Aorta (tissue), 5 donors: Measurements from ENCODE around the gene CD2BP2. TPM values are rescaled to one million over a fixed set of nuclear protein-coding genes. Genes with fewer than 3 reads are reported as not detected.
"Not testable (repeated sequence)": the region's sequence is repeated elsewhere in the genome, so short reads cannot be mapped to it uniquely, and the experiment has no call there.

Experiments
- ATAC-seq: fragments of 200-7000 bp; cut with Tn5 transposase; one replicate; pipeline ENCODE4 v1.9.1; 2022; ENCODE audit warnings: moderate library complexity; ENCODE audit not compliant: low FRiP score
- DNase-seq, 2 donors: peaks; one replicate each; pipeline ENCODE4 v3.0.0-alpha.2; 2020
- H3K27ac ChIP-seq, 2 donors: one replicate each; pipeline ENCODE4 v1.5.1; 2013; ENCODE audit warnings: low read length in 2 of 2, mild to moderate bottlenecking in 2 of 2, moderate library complexity in 2 of 2, control low read depth in 1 of 2, inconsistent platforms in 1 of 2, low read depth in 1 of 2
- H3K27me3 ChIP-seq, 2 donors: one replicate each; pipeline ENCODE4 v1.6.1; 2013; ENCODE audit warnings: control low read depth in 1 of 2, low read length in 1 of 2, mild to moderate bottlenecking in 1 of 2, moderate library complexity in 1 of 2; ENCODE audit not compliant: insufficient read depth in 2 of 2, control insufficient read depth in 1 of 2
- H3K36me3 ChIP-seq, 2 donors: one replicate each; pipeline ENCODE4 v1.6.1; 2013; ENCODE audit warnings: control low read depth in 1 of 2, low read length in 1 of 2, mild to moderate bottlenecking in 1 of 2; ENCODE audit not compliant: insufficient read depth in 2 of 2, control insufficient read depth in 1 of 2
- H3K4me1 ChIP-seq, 2 donors: one replicate each; pipeline ENCODE4 v1.6.1; 2013; ENCODE audit warnings: low read length in 2 of 2, control low read depth in 1 of 2, mild to moderate bottlenecking in 1 of 2, moderate library complexity in 1 of 2; ENCODE audit not compliant: insufficient read depth in 2 of 2, control insufficient read depth in 1 of 2
- H3K4me3 ChIP-seq, 2 donors: one replicate each; pipeline ENCODE4 v1.5.1; 2013; ENCODE audit warnings: low read length in 2 of 2, control low read depth in 1 of 2, mild to moderate bottlenecking in 1 of 2
- H3K9me3 ChIP-seq: one replicate; pipeline ENCODE4 v1.6.1; 2013; ENCODE audit warnings: mild to moderate bottlenecking, low read length; ENCODE audit not compliant: control insufficient read depth
- WGBS, 2 donors: extraction: QIAGEN DNeasy Blood & Tissue Kit; methylation state at CpG; one replicate each; pipeline ENCODE4 v1.1.7; 2013; 5-methylcytosine and 5-hydroxymethylcytosine counted together
- intact Hi-C, 2 donors: fragments of 100-400 bp; cut with DNase I; formaldehyde crosslinking; loops; one replicate each; pipeline versions ENCODE4 v1.14.2 to v1.15.0; 2022
- polyA plus RNA-seq, 2 donors: library from polyadenylated mRNA; stranded (reverse); fragments of 200-250 nt; gene quantifications; one replicate each; pipeline ENCODE4 v1.2.3, GENCODE V29; 2013
- total RNA-seq, 2 donors: library from RNA; stranded (reverse); fragmentation: NEBNext Ultra II Directional; extraction: Animal tissue kit (Norgen Biotek cat#: 25700); gene quantifications; one replicate each; pipeline ENCODE4 v1.2.1, GENCODE V29; 2021
- donor health status: healthy with polysubstance abuse.
- donor health status: Bipolar disorder and iron deficiency.
- donor health status: DM: no; HTN: no; CAD: no.
- donor health status: DM: no; HTN: no; CAD: no.
- donor health status: DM: yes; HTN: yes; CAD: no.

The CD2BP2 gene
- total and polyA plus RNA-seq, 4 donors, result 23.4 to 51.3 (median 46.9) TPM

DNA sequence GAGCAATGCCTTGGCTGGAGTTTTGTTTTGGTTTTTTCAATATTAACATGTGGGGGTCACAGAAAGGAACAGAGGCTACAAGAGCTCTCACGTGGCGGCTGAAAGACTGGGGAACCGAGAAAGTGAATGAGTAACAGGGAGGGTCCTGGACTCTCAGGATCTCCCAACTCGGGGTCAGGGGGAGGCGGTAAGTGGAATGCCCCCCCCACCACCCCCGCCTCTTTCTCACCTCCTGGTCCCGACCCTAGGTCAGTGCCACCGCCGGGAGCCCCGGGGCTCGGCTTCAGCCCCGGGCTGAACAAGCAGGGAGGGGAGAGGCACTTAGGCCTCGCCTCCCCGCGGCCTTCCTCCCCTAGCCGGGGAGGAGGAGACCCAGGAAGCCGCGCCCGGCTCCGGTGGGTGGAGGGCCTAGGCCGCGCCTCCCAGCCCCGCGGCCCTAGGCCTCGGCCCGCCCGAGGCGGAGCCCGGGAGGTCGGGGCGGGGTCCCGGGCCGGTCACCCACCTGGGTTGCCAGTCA is 20.6 kb downstream of the CD2BP2 start:
- ATAC-seq, result peak; percentile 97
- not testable (repeated sequence) for H3K36me3 ChIP-seq, H3K9me3 ChIP-seq, H3K4me1 ChIP-seq, H3K27ac ChIP-seq, H3K27me3 ChIP-seq
- WGBS, 2 donors, result 0 to 1% methylated on average over 7 to 28 of the region's 33 CpGs
- peak overlapping the region; percentile 40 to 87 for H3K4me3 ChIP-seq
- DNase-seq, result peak; percentile 92 to 93
- intact Hi-C loops, result loop anchor here in 1 of 2 donors (2.0 kb wide), 2 partner anchors 20 to 36 kb away; partner anchors contain the start of genes CD2BP2 and TBC1D10B

DNA sequence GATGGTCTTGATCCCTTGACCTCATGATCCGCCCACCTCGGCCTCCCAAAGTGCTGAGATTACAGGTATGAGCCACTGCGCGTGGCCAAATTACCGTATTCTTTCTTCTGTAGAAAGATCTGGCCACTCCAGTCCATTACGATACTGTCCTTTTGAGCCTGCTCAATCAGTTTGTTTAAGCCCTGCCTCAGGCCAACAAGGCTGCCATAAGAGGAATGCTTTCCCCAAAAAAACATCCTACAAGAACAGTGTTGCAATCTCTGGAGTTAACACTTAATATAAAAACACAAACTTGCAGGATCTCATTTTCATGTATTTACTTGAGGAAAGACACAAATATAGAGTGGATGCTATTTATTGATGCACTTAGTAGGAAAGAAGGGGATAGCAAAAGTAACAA is 30.9 kb downstream of the CD2BP2 start:
- WGBS, 2 donors, result 65 to 70% methylated on average over 6 of the region's 6 CpGs
- not testable (repeated sequence) for H3K27ac ChIP-seq, ATAC-seq

DNA sequence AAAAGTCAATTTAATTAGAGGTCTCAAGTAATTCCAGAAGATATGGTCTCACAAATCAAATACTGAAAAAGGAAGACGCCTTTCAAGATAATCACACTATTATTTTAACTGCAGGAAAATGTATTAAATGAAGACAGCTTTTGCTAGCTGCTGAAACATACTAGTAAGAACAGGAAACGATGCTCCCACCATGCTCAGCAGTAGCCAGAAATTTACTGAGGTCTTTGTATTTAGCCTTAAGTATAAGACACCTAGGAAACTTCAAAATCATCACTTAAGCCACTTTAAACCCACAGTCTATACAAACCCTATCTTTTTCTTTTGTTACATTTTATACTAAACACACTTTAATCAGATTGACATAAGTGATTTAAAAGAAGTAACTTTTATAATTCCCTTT is 36.5 kb downstream of the CD2BP2 start:
- intact Hi-C loops, H3K27me3 ChIP-seq, H3K4me1 ChIP-seq, H3K4me3 ChIP-seq, H3K27ac ChIP-seq, H3K36me3 ChIP-seq, DNase-seq, H3K9me3 ChIP-seq, ATAC-seq: not testable (repeated sequence)
- 48 to 63% methylated on average over 2 of the region's 2 CpGs for WGBS, 2 donors

More for the DNA sequence above, 30.9 kb downstream of the CD2BP2 start:
- DNase-seq, H3K9me3 ChIP-seq, H3K27me3 ChIP-seq, H3K36me3 ChIP-seq, intact Hi-C loops, H3K4me1 ChIP-seq, H3K4me3 ChIP-seq: not testable (repeated sequence)

DNA sequence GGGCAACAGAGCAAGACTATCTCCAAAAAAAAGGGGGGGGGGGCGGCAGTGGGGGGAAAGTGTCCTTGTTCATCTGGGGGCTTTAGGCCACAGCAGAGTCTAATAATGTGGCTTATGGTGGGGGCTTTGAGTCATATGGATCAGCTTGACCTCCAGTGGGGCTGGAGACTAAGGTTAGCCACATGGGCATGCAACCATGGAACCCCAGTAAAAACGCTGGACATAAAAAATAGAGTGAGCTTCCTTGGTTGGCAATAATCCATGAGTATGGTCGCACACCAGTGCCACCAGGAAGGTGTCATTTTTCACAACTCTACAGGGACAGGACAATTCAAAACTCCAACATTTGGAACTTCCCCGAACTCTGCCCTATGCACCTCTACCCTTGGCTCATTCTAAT is 44.2 kb downstream of the CD2BP2 start:
- H3K27me3 ChIP-seq, DNase-seq, H3K9me3 ChIP-seq, H3K27ac ChIP-seq, intact Hi-C loops, H3K4me1 ChIP-seq, ATAC-seq, H3K4me3 ChIP-seq, H3K36me3 ChIP-seq: not testable (repeated sequence)
- 84 to 96% methylated on average over 3 of the region's 4 CpGs for WGBS, 2 donors

DNA sequence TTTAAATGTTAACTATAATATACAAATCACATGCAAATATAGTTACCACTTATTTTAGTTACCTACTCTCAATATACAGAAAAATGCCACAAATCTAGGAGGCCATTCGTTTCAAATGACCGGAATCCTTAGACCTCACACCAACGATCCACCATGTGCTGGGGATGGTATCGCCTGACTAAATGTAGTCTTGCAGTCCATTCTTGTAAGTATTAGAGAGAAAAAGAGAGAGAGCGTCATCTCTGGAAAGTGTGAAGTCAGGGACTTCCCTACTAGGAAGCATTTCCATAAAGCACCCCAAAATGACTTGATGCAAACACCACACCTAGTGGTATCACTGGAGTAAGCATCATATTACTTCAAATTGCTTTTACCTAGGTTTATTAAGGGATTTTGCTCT is 45.9 kb downstream of the CD2BP2 start:
- intact Hi-C loops, H3K9me3 ChIP-seq, H3K4me1 ChIP-seq, ATAC-seq, H3K27ac ChIP-seq, H3K27me3 ChIP-seq, H3K36me3 ChIP-seq, H3K4me3 ChIP-seq, DNase-seq: not testable (repeated sequence)
- 95 to 97% methylated on average over 5 of the region's 5 CpGs for WGBS, 2 donors

Other genes starting within 250 kb of the CD2BP2 start
- 10 to 100 TPM in 1 of 2 donors, 1 to 10 TPM in 1; 6.0 to 18.1 TPM for gene GDPD3, start 241.8 kb downstream of the CD2BP2 start, total RNA-seq
- 10 to 100 TPM in 1 of 2 donors, 1 to 10 TPM in 1; 2.1 to 22.8 TPM for gene GDPD3, start 241.8 kb downstream of the CD2BP2 start, polyA plus RNA-seq
- gene MAPK3, start 232.1 kb downstream of the CD2BP2 start, total RNA-seq, result 100 to 1,000 TPM in 1 of 2 donors, 10 to 100 TPM in 1; 95.0 to 138 TPM
- gene MAPK3, start 232.1 kb downstream of the CD2BP2 start, polyA plus RNA-seq, result 100 to 1,000 TPM; 110 to 135 TPM
- gene CORO1A, start 171.7 kb downstream of the CD2BP2 start, total RNA-seq, result 10 to 100 TPM; 38.4 to 42.8 TPM
- gene CORO1A, start 171.7 kb downstream of the CD2BP2 start, polyA plus RNA-seq, result 10 to 100 TPM; 12.8 to 48.2 TPM
- gene BOLA2B, start 161.6 kb downstream of the CD2BP2 start, total RNA-seq, result 10 to 100 TPM; 31.3 to 52.1 TPM
- 100 to 1,000 TPM in 1 of 2 donors, 10 to 100 TPM in 1; 81.6 to 145 TPM for gene BOLA2B, start 161.6 kb downstream of the CD2BP2 start, polyA plus RNA-seq
- gene SLX1A, start 161.4 kb downstream of the CD2BP2 start, total RNA-seq, result 10 to 100 TPM; 19.8 to 38.9 TPM
- gene SLX1A, start 161.4 kb downstream of the CD2BP2 start, polyA plus RNA-seq, result 10 to 100 TPM; 23.4 to 66.6 TPM
- gene SULT1A3, start 156.1 kb downstream of the CD2BP2 start, total RNA-seq, result 10 to 100 TPM in 1 of 2 donors, 1 to 10 TPM in 1; 6.6 to 29.7 TPM
- gene SULT1A3, start 156.1 kb downstream of the CD2BP2 start, polyA plus RNA-seq, result 10 to 100 TPM; 19.7 to 91.1 TPM
- 10 to 100 TPM; 19.5 to 25.8 TPM for gene NPIPB13, start 106.8 kb downstream of the CD2BP2 start, total RNA-seq
- gene NPIPB13, start 106.8 kb downstream of the CD2BP2 start, polyA plus RNA-seq, result 1 to 10 TPM in 1 of 2 donors, under 1 TPM in 1; 0.13 to 8.5 TPM
- 10 to 100 TPM; 30.7 to 38.0 TPM for gene TBC1D10B, start 15.2 kb upstream of the CD2BP2 start, total RNA-seq
- 10 to 100 TPM; 10.3 to 22.2 TPM for gene TBC1D10B, start 15.2 kb upstream of the CD2BP2 start, polyA plus RNA-seq
- not detected for gene MYL11, start 19.5 kb upstream of the CD2BP2 start, total RNA-seq
- under 1 TPM in 1 of 2 donors, not detected in 1; 0.26 TPM for gene MYL11, start 19.5 kb upstream of the CD2BP2 start, polyA plus RNA-seq
- gene SEPTIN1, start 27.3 kb upstream of the CD2BP2 start, total RNA-seq, result 1 to 10 TPM; 2.8 to 6.1 TPM
- gene SEPTIN1, start 27.3 kb upstream of the CD2BP2 start, polyA plus RNA-seq, result 1 to 10 TPM; 1.0 to 2.6 TPM
- 1 to 10 TPM; 6.2 to 7.4 TPM for gene ZNF48, start 40.1 kb upstream of the CD2BP2 start, total RNA-seq
- gene ZNF48, start 40.1 kb upstream of the CD2BP2 start, polyA plus RNA-seq, result 1 to 10 TPM; 3.4 to 4.9 TPM
- 1 to 10 TPM; 6.3 to 7.4 TPM for gene ZNF771, start 52.3 kb upstream of the CD2BP2 start, total RNA-seq
- gene ZNF771, start 52.3 kb upstream of the CD2BP2 start, polyA plus RNA-seq, result 10 to 100 TPM; 11.4 to 20.5 TPM
- gene DCTPP1, start 74.7 kb upstream of the CD2BP2 start, total RNA-seq, result 10 to 100 TPM; 18.2 to 19.7 TPM
- 10 to 100 TPM; 16.6 to 36.3 TPM for gene DCTPP1, start 74.7 kb upstream of the CD2BP2 start, polyA plus RNA-seq
- 10 to 100 TPM; 25.1 to 29.3 TPM for gene SEPHS2, start 90.6 kb upstream of the CD2BP2 start, total RNA-seq
- gene SEPHS2, start 90.6 kb upstream of the CD2BP2 start, polyA plus RNA-seq, result 10 to 100 TPM; 25.2 to 52.3 TPM
- gene ITGAL, start 117.4 kb upstream of the CD2BP2 start, total RNA-seq, result 10 to 100 TPM in 1 of 2 donors, 1 to 10 TPM in 1; 7.9 to 13.8 TPM
- gene ITGAL, start 117.4 kb upstream of the CD2BP2 start, polyA plus RNA-seq, result 10 to 100 TPM in 1 of 2 donors, under 1 TPM in 1; 0.77 to 14.3 TPM
- 10 to 100 TPM; 22.3 to 22.8 TPM for gene ZNF768, start 171.3 kb upstream of the CD2BP2 start, total RNA-seq
- gene ZNF768, start 171.3 kb upstream of the CD2BP2 start, polyA plus RNA-seq, result 10 to 100 TPM; 29.9 to 40.2 TPM
- 1 to 10 TPM; 9.1 to 9.5 TPM for gene ZNF747, start 179.6 kb upstream of the CD2BP2 start, total RNA-seq
- gene ZNF747, start 179.6 kb upstream of the CD2BP2 start, polyA plus RNA-seq, result 1 to 10 TPM; 5.1 to 8.3 TPM
- 1 to 10 TPM; 6.4 to 8.5 TPM for gene ZNF764, start 203.1 kb upstream of the CD2BP2 start, total RNA-seq
- gene ZNF764, start 203.1 kb upstream of the CD2BP2 start, polyA plus RNA-seq, result 1 to 10 TPM; 1.9 to 4.6 TPM
- 10 to 100 TPM in 1 of 2 donors, 1 to 10 TPM in 1; 9.0 to 12.9 TPM for gene ZNF688, start 216.4 kb upstream of the CD2BP2 start, total RNA-seq
- 10 to 100 TPM; 17.4 to 20.2 TPM for gene ZNF688, start 216.4 kb upstream of the CD2BP2 start, polyA plus RNA-seq
- 10 to 100 TPM in 1 of 2 donors, 1 to 10 TPM in 1; 8.5 to 21.8 TPM for gene ZNF785, start 230.4 kb upstream of the CD2BP2 start, total RNA-seq
- 1 to 10 TPM; 3.1 to 8.6 TPM for gene ZNF785, start 230.4 kb upstream of the CD2BP2 start, polyA plus RNA-seq